Transverse colon (tissue), 4 donors: Measurements from ENCODE around the gene MRPL19.

Experiments used
- POLR2A ChIP-seq: fragments of 450-650 bp; IDR thresholded peaks from one replicate; pipeline ENCODE4 v1.6.1; 2016; ENCODE audit warnings: antibody characterized with exemption, mild to moderate bottlenecking, moderate library complexity
- POLR2AphosphoS5 ChIP-seq, 3 donors: sonication (generic); formaldehyde crosslinking; IDR thresholded peaks; one replicate each; pipeline ENCODE4 v1.6.1; 2016; ENCODE audit warnings: antibody characterized with exemption in 3 of 3
- TF ChIP-seq, protein P1 (sequence below), 5 experiments: fragments of 200-600 bp in 3 of 5; fragments of 450-650 bp in 2 of 5; sonication (generic) in 3 of 5; IDR thresholded peaks; 1 replicate in 2 of 5; 2 replicates in 3 of 5; pipeline ENCODE4 v1.5.1; 2016 to 2017; ENCODE audit warnings: antibody characterized with exemption in 5 of 5, inconsistent platforms in 3 of 5, mild to moderate bottlenecking in 2 of 5, moderate library complexity in 1 of 5

DNA sequence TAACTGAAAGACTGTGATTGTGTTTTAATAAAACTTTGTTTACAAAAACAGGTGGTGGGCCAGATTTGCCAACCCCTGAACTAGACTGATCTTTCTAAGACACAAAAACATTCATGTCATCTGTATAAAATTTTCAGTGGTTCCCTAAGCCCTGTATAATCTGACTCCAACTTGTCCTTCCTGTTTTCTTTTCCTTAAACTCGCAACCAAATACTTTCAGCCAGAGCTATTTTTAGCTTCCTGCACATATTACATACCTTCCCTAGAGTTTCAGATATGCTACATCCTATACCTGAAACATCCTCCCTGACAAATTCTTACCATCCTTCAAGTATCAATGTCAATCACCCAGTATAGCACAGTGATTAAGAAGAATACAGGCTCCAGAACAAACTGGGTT, 59.3 kb downstream of the MRPL19 start:
- TF ChIP-seq POLR2A (no peak), POLR2AphosphoS5 (IDR thresholded peaks at IDR 0.05) (no peak)
- TF ChIP-seq, protein P1, sequence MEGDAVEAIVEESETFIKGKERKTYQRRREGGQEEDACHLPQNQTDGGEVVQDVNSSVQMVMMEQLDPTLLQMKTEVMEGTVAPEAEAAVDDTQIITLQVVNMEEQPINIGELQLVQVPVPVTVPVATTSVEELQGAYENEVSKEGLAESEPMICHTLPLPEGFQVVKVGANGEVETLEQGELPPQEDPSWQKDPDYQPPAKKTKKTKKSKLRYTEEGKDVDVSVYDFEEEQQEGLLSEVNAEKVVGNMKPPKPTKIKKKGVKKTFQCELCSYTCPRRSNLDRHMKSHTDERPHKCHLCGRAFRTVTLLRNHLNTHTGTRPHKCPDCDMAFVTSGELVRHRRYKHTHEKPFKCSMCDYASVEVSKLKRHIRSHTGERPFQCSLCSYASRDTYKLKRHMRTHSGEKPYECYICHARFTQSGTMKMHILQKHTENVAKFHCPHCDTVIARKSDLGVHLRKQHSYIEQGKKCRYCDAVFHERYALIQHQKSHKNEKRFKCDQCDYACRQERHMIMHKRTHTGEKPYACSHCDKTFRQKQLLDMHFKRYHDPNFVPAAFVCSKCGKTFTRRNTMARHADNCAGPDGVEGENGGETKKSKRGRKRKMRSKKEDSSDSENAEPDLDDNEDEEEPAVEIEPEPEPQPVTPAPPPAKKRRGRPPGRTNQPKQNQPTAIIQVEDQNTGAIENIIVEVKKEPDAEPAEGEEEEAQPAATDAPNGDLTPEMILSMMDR (IDR thresholded peaks at IDR 0.05) = no peak
